ENCODE data around the gene CEBPB. TPM values are rescaled to one million over a fixed set of nuclear protein-coding genes. Genes with fewer than 3 reads are reported as not detected.
"Not testable (repeated sequence)": the region's sequence is repeated elsewhere in the genome, so short reads cannot be mapped to it uniquely, and the experiment has no call there.

The CEBPB gene
- total RNA-seq, 2 experiments from 2014 or later: 28.9 to 40.1 TPM

DNA sequence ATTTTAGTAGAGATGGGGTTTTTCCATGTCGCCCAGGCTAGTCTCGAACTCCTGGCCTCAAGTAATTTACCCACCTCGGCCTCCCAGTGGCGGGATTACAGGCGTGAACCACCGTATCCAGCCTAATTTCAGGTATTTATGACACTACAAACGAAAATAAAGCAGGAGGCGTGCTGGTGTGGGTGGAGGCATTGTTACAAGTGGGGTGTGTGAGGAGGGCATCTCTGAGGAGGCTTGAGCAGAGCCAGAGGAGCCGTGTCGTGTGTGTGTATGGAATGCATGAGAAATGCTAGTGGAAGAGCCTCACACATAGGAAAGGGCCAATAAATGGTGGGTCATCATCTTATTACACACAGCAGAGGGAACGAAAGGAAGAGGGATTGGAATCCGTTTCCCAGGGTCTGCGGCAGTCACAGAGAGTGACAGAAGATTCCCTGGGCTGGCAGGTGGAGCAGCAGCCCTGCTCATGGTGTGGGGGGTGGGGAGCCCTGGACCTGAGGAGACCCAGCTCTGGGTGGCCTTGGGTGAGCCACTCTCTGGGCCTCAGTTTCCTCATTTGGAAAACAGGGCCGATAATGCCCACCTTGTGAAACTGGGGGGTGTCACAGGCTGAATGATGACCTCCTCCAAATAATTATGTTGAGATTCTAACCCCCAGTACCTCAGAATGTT, 19.9 kb upstream of the CEBPB start:
- CTCF ChIA-PET: interaction anchor here (0.7 to 8.5 kb wide), 10 partner anchors 8 to 371 kb away, joined by 3 to 172 read pairs (median 7); partner anchors contain the start of gene PEDS1
- no peak for DNase-seq
- intact Hi-C loops (cut with DNase I, micrococcal nuclease): no loop called here
- H3K9me3 Mint-ChIP-seq (ENCODE audit: low read depth): peaks cover 2% of the 10 kb centered on the region
- peaks cover 10% of the 10 kb centered on the region for H3K4me1 Mint-ChIP-seq
- H3K27ac Mint-ChIP-seq: no peak overlapping the region
- H3K27me3 Mint-ChIP-seq: peaks cover 14% of the 10 kb centered on the region
- POLR2A ChIA-PET: no interaction called here
- no peaks in the 10 kb centered on the region for H3K36me3 Mint-ChIP-seq (ENCODE audit: low read depth)
- no peak for ATAC-seq
- no peak overlapping the region for H3K4me3 Mint-ChIP-seq

DNA sequence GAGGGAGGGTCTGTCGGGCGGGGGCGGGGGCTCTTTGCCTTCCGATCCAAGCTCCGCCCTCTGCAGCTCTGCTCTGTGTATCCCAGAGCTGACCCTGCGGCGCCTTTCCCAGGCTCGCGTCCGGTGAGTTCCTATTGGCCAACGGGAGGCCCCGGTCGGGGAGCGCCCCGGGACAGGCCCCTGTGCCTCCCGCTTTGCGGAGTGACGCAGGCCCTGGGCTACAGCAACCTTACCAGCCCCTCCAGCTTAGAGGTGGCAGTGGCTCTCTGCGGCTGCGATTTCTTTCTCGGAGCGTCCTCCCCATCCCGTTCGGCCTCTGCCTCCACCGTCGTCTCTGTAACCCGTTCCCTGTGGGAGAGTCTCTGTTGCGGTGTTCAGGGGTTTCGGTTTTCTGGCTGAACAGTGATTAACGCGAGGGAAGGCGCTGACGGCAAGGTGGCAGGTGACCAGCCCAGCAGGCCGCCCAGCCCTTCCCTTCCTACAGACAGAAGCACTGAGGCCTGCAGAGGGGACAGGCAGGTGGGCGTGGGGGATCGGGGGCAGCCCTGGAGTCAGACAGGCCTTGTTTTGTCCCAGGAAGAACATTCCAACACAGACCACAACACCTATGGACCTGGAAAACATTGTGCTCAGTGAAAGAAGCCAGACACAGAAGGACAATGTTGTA, 18.1 kb upstream of the CEBPB start:
- ATAC-seq (peak; percentile 60), DNase-seq (no peak)

DNA sequence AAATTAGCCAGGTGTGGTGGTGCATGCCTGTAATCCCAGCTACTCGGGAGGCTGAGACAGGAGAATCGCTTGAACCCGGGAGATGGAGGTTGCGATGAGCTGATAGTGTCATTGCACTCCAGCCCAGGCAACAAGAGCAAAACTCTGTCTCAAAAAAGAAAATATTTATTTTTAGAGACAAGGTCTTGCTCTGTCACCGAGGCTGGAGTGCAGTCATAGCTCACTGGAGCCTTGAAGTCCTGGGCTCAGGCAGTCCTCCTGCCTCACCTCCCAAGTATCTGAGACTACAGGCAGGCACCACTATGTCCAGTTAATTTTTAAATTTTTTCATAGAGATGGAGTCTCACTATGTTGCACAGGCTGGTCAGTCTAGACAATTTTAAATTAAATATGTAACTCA, 16.2 kb upstream of the CEBPB start:
- Mint-ChIP-seq H3K27ac (no peak overlapping the region), H3K9me3 (ENCODE audit: low read depth) (peaks cover under 1% of the 10 kb centered on the region), H3K36me3 (ENCODE audit: low read depth) (no peaks in the 10 kb centered on the region), H3K4me3 (no peak overlapping the region), H3K4me1 (peaks cover under 1% of the 10 kb centered on the region), H3K27me3 (peaks cover 13% of the 10 kb centered on the region)
- intact Hi-C loops (cut with DNase I, micrococcal nuclease): no loop called here
- POLR2A ChIA-PET: no interaction called here
- ATAC-seq (no peak), DNase-seq (no peak)
- CTCF ChIA-PET: no interaction called here

More for the DNA sequence above, 18.1 kb upstream of the CEBPB start:
- ChIA-PET CTCF (interaction anchor here (0.7 to 8.5 kb wide), 6 partner anchors 19 to 291 kb away, joined by 3 to 172 read pairs (median 3); partner anchors contain the start of gene PEDS1), POLR2A (interaction anchor here (0.6 kb wide), 2 partner anchors 49 to 260 kb away, joined by 3 read pairs; no protein-coding TSS in a partner anchor)
- Mint-ChIP-seq H3K9me3 (ENCODE audit: low read depth) (peaks cover 2% of the 10 kb centered on the region), H3K4me1 (peaks cover 2% of the 10 kb centered on the region), H3K27ac (no peak overlapping the region), H3K27me3 (peaks cover 14% of the 10 kb centered on the region), H3K4me3 (no peak overlapping the region), H3K36me3 (ENCODE audit: low read depth) (no peaks in the 10 kb centered on the region)
- intact Hi-C loops (cut with DNase I, micrococcal nuclease): no loop called here

DNA sequence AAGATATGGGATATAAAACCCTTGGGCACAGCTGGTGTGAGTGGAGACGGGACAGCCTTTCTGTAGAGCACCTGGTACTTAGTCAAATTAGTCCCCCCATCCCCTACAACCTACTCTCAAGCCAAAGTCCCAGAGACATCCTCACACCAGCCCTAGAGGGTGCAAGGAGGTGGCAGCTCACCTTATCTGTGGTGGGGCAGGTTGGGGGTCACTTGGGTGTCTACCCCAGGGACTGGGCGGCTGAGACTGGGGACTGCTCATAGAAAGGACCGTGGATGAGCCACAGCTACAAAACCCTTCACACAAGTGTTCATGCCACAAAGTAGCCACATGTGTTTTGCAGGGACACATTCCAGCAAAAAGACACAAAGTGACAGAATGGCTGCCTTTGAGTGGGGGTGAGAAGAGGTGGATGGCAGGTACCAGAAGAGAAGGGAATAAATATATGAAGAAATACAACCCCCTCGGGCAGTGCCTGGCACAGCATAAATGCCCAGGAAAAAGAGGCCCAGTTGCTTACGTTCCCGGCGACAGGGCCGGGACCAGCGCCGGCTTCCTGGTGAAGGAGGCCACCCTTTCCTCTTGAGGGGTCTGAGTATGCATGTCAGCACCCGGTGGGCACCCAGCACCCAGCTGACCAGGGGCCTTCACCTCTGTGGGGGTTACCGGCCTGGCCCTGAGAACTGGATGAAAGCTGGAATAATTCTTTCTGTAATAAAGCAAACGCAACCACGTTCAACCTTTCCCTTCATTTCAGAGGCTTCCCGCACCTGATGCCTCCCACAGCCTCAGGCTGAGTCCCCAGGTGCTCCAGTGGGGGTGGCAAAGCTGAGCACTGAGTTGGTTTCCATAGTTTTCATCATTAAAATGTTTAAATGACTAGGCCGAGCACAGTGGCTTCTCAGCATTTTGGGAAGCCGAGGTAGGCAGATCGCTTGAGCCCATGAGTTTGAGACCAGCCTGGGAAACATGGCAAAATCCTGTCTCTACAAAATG, 14.4 kb upstream of the CEBPB start:
- Mint-ChIP-seq H3K27me3 (peaks cover 9% of the 10 kb centered on the region), H3K36me3 (ENCODE audit: low read depth) (no peaks in the 10 kb centered on the region), H3K27ac (no peak overlapping the region), H3K9me3 (ENCODE audit: low read depth) (no peaks in the 10 kb centered on the region), H3K4me1 (no peaks in the 10 kb centered on the region), H3K4me3 (no peak overlapping the region)
- intact Hi-C loops (cut with DNase I, micrococcal nuclease): no loop called here
- POLR2A ChIA-PET: no interaction called here
- DNase-seq: no peak
- no peak for ATAC-seq
- CTCF ChIA-PET: interaction anchor here (0.6 to 6.2 kb wide), 12 partner anchors 10 to 413 kb away, joined by 3 to 58 read pairs (median 3); no protein-coding TSS in a partner anchor

DNA sequence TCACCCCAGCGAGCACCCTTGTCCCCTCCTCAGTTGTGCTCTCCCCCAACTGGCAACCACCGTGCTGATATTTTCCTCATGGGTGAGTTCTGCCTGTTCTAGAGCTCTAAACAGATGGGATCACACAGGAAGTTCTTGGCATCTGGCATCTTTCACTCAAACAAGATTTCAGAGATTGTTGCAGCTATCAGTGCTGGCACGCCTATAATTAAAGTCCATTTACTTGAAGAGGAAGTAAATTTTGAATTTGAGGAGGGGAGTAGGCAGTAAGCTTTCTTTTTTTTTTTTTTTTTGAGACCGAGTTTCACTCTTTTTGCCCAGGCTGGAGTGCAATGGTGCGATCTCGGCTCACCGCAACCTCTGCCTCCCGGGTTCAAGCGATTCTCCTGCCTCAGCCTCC, 12.0 kb upstream of the CEBPB start:
- H3K9me3 Mint-ChIP-seq (ENCODE audit: low read depth); H3K27ac Mint-ChIP-seq; DNase-seq; H3K36me3 Mint-ChIP-seq (ENCODE audit: low read depth); H3K4me1 Mint-ChIP-seq; H3K27me3 Mint-ChIP-seq; POLR2A ChIA-PET; H3K4me3 Mint-ChIP-seq; ATAC-seq: not testable (repeated sequence)
- intact Hi-C loops (cut with DNase I, micrococcal nuclease): loop anchor here in 1 of 2 experiments (1.0 to 2.0 kb wide), 2 partner anchors 58 to 199 kb away; no protein-coding TSS in a partner anchor
- CTCF ChIA-PET: interaction anchor here (0.5 to 6.2 kb wide), 21 partner anchors 9 to 416 kb away, joined by 3 to 58 read pairs (median 4); no protein-coding TSS in a partner anchor

DNA sequence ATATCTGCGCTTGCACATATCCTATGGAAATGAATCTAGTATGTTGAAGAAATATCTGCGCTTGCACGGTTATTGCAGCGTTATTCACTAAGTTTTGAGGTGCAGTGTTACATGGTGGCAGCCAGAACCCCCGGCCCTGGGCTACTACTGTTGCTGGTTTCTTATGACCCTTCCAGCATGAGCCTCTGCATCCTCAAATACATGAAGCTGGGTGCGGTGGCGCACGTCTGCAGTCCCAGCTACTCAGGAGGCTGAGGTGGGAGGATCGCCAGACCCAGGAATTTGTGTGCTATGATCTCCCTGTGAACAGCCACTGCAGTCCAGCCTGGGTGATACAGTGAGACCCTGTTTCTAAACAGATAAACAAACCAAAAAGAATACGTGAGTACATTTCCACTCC, 9.3 kb upstream of the CEBPB start:
- ChIA-PET CTCF (interaction anchor here (1.4 to 6.2 kb wide), 2 partner anchors 59 to 283 kb away, joined by 4 to 58 read pairs; no protein-coding TSS in a partner anchor), POLR2A (no interaction called here)
- DNase-seq (no peak), ATAC-seq (no peak)
- Mint-ChIP-seq H3K27me3 (peaks cover 18% of the 10 kb centered on the region), H3K4me3 (no peak overlapping the region), H3K9me3 (ENCODE audit: low read depth) (no peaks in the 10 kb centered on the region), H3K27ac (no peak overlapping the region), H3K4me1 (peaks cover under 1% of the 10 kb centered on the region), H3K36me3 (ENCODE audit: low read depth) (no peaks in the 10 kb centered on the region)
- intact Hi-C loops (cut with DNase I, micrococcal nuclease): no loop called here

DNA sequence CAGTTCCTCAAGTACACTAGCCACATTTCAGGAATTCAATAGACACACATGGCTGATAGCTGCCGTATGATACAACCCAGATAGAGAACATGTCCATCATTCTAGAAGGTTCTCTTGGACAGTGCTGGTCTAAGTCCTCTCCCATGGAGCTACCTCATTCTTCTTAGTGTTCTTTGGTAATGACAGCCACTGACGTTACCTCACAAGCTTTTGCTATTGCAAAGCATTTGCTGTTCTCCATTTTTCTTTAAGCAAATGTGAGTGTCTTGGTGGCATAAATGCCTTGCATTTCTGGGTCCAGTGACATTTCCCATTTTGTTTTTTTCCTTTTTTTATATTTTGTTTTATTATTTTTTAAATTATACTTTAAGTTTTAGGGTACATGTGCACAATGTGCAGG, 8.3 kb upstream of the CEBPB start:
- no peak for DNase-seq
- Mint-ChIP-seq H3K36me3 (ENCODE audit: low read depth) (no peaks in the 10 kb centered on the region), H3K4me1 (peaks cover 2% of the 10 kb centered on the region), H3K9me3 (ENCODE audit: low read depth) (no peaks in the 10 kb centered on the region), H3K4me3 (no peak overlapping the region), H3K27me3 (peaks cover 18% of the 10 kb centered on the region), H3K27ac (no peak overlapping the region)
- ChIA-PET CTCF (interaction anchor here (0.8 to 10.4 kb wide), 5 partner anchors 13 to 352 kb away, joined by 3 to 158 read pairs (median 3); no protein-coding TSS in a partner anchor), POLR2A (no interaction called here)
- intact Hi-C loops (cut with DNase I, micrococcal nuclease): no loop called here
- no peak for ATAC-seq

DNA sequence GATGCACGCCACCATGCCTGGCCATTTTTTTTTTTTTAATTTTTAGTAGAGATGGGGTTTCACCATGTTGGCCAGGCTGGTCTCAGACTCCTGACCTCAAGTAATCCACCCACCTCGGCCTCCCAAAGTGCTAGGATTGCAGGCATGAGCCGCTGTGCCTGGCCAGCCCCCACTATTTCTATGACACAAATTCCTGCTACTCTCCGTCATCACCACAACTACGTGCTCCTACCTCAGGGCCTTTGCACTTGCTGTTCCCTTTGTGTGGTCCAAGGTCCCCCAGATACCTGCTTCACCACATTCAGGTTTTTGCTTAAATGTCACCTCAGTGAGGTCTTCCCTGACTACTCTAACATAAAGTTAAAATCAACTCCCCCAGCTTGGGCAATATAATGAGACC, 5.2 kb upstream of the CEBPB start:
- ATAC-seq (no peak), DNase-seq (no peak)
- Mint-ChIP-seq H3K27me3 (peaks cover 18% of the 10 kb centered on the region), H3K36me3 (ENCODE audit: low read depth) (no peaks in the 10 kb centered on the region), H3K4me1 (peaks cover 2% of the 10 kb centered on the region), H3K4me3 (no peak overlapping the region), H3K27ac (no peak overlapping the region), H3K9me3 (ENCODE audit: low read depth) (no peaks in the 10 kb centered on the region)
- ChIA-PET POLR2A (interaction anchor here (0.6 to 0.7 kb wide), 2 partner anchors 32 to 69 kb away, joined by 3 read pairs; partner anchors contain the start of gene PEDS1), CTCF (interaction anchor here (0.6 to 10.4 kb wide), 15 partner anchors 8 to 400 kb away, joined by 3 to 158 read pairs (median 3); no protein-coding TSS in a partner anchor)
- intact Hi-C loops (cut with DNase I, micrococcal nuclease): loop anchor here in 1 of 2 experiments (5.0 kb wide), 1 partner anchor 562 kb away; no protein-coding TSS in a partner anchor

DNA sequence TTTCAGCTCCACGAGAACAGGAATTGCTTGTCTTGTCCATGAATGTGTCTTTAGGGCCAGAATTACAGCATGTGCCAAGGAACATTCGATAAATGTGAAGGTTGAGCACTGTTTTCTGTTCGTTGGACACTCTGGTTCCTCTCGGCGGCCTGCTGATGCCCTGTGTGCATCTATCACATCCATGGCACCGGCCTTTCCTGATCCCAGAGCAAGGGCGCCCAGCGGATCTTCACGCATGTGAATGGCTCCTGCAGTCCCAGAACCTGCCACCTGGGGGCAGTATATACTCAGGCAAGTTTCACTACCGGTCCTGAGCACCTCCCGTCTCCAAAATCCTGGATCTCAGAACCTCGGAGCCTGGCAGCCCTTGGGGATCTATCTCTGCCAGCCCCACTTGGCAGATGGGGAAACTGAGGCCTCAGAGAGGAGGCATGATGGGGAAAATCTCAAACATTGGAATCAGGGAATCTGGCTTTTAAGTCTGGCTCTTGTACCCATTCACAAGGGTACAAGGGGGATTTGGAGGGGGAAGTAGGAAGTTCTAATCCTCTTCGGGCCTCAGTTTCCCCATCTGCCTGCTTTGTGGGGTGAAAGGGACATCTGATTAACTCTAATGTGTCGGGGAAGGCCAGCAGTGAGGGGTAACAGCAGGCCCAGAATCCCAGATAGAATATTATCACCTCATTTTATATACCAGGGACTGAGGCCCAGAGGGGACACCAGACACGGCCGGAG, 4.3 kb upstream of the CEBPB start:
- Mint-ChIP-seq H3K9me3 (ENCODE audit: low read depth) (no peaks in the 10 kb centered on the region), H3K36me3 (ENCODE audit: low read depth) (no peaks in the 10 kb centered on the region), H3K4me1 (peaks cover 2% of the 10 kb centered on the region), H3K4me3 (no peak overlapping the region), H3K27me3 (peaks cover 18% of the 10 kb centered on the region), H3K27ac (no peak overlapping the region)
- intact Hi-C loops (cut with DNase I, micrococcal nuclease): loop anchor here (1.0 to 5.0 kb wide), 4 partner anchors 274 to 561 kb away; no protein-coding TSS in a partner anchor
- CTCF ChIA-PET: interaction anchor here (0.6 to 10.4 kb wide), 16 partner anchors 9 to 399 kb away, joined by 3 to 158 read pairs (median 4); no protein-coding TSS in a partner anchor
- peak; percentile 94 for DNase-seq
- peak; percentile 20 for ATAC-seq
- POLR2A ChIA-PET: interaction anchor here (0.6 to 0.7 kb wide), 2 partner anchors 33 to 70 kb away, joined by 3 read pairs; partner anchors contain the start of gene PEDS1

DNA sequence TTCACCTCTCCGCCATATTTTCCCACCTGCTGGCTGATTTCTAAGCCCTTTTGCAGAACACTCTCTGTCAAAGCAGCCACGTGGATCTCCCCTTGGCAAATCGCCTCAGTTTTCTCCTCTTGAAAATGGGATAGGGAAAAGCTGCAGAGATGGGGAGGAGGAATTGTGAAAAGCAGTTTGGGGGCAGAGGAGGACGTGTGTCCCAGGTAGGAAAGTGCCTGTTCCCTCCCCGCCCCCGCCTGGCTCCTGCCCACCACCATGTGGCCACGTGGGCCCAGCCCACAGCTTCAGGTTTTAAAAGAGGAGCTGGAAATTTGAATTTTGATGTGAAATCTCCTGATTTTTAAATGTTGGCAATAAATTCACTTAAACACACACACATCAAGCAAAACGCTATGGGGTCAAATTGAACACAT, 3.6 kb upstream of the CEBPB start:
- intact Hi-C loops (cut with DNase I, micrococcal nuclease): loop anchor here (1.0 to 5.0 kb wide), 4 partner anchors 273 to 560 kb away; no protein-coding TSS in a partner anchor
- H3K9me3 Mint-ChIP-seq (ENCODE audit: low read depth): no peaks in the 10 kb centered on the region
- ATAC-seq: no peak
- no peak overlapping the region for H3K4me3 Mint-ChIP-seq
- H3K27me3 Mint-ChIP-seq: peaks cover 18% of the 10 kb centered on the region
- no peak overlapping the region for H3K27ac Mint-ChIP-seq
- POLR2A ChIA-PET: no interaction called here
- no peak for DNase-seq
- CTCF ChIA-PET: interaction anchor here (0.6 to 10.4 kb wide), 8 partner anchors 9 to 398 kb away, joined by 3 to 158 read pairs (median 4); no protein-coding TSS in a partner anchor
- H3K4me1 Mint-ChIP-seq: peaks cover 2% of the 10 kb centered on the region
- H3K36me3 Mint-ChIP-seq (ENCODE audit: low read depth): no peaks in the 10 kb centered on the region

All from activated CD4-positive, alpha-beta T cell treated with anti-CD3 and anti-CD28 coated beads for 36 hours (primary cell).